Measurements from ENCODE around the gene MAPKAP1.

MAPKAP1 gene

DNA sequence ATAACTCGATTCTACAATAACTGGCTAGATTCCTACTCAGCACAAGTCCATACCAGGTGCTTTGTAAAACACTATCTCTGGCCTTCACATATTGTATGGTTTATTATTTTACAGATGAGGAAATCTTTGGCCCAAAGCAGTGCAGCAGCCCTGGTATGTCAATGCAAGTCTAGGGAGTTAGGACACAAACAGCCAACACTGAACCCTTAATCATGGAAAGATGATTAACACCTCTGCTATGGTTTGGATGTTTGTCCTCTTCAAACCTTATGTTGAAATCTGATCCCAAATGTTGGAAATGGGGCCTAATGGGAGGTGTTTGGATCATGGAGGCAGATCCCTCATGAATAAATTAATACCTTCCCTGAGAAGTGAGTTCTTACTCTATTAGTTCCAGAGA, 76.6 kb downstream of the MAPKAP1 start:
- DNase-seq = no peak
- in situ Hi-C loops (cut with HindIII; ENCODE audit: low pct_ligation_motif_present, low pct_unique_long_range_greater_than_20kb, low sequenced_read_pairs) = no loop called here

DNA sequence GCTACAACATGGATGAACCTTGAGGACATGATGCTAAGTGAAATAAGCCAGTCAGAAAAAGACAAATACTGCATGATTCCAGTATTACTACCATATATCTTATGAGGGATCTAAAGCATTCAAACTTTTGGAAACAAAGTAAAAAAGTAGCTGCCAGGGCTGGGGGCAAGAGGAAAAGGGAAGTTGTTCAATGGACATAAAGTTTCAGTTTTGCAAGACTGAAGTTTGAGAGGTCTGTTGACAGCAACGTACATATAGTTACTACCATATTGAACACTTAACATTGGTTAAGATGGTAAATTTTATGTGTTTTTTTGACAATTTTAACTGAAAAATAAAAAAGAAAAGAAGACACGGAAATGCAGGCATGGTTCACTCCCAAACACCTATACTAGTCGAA, 77.6 kb downstream of the MAPKAP1 start:
- in situ Hi-C loops (cut with HindIII; ENCODE audit: low pct_ligation_motif_present, low pct_unique_long_range_greater_than_20kb, low sequenced_read_pairs) = no loop called here
- no peak for DNase-seq

- in situ Hi-C loops (cut with HindIII; ENCODE audit: low pct_ligation_motif_present, low pct_unique_long_range_greater_than_20kb, low sequenced_read_pairs) = no loop called here
Measured at GRCh38 chr9:125626187-125626586, 80.8 kb downstream of the MAPKAP1 start.

GRCh38 chr9:125621170-125621569, 85.8 kb downstream of the MAPKAP1 start:
- in situ Hi-C loops (cut with HindIII; ENCODE audit: low pct_ligation_motif_present, low pct_unique_long_range_greater_than_20kb, low sequenced_read_pairs) = no loop called here
- no peak for DNase-seq

More at GRCh38 chr9:125626187-125626586, 80.8 kb downstream of the MAPKAP1 start:
- no peak for DNase-seq

- no peak for DNase-seq
- in situ Hi-C loops (cut with HindIII; ENCODE audit: low pct_ligation_motif_present, low pct_unique_long_range_greater_than_20kb, low sequenced_read_pairs) = no loop called here
Measured at GRCh38 chr9:125620216-125620615, 86.8 kb downstream of the MAPKAP1 start.

GRCh38 chr9:125617087-125617486, 89.9 kb downstream of the MAPKAP1 start:
- no peak for DNase-seq
- in situ Hi-C loops (cut with HindIII; ENCODE audit: low pct_ligation_motif_present, low pct_unique_long_range_greater_than_20kb, low sequenced_read_pairs) = no loop called here

DNA sequence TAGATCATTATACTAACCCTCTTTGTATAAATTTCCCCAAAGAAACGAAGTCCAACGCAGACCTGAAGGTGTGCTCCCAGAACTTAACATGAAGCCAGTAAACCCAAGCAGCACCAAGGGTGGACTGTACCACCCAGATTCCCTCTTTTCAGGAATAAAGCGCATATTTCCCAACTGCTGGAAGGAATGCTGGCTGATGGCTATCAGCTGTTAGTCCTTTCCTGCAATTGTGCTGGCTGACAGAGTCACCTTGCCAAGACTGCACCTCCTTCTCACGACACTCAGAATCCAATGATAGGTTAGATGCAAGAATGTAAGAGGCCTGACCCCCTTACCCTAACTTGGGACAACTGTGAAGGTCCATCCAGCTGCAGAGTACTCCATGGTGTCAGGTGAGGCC, 93.9 kb downstream of the MAPKAP1 start:
- no peak for DNase-seq
- in situ Hi-C loops (cut with HindIII; ENCODE audit: low pct_ligation_motif_present, low pct_unique_long_range_greater_than_20kb, low sequenced_read_pairs) = no loop called here

DNA sequence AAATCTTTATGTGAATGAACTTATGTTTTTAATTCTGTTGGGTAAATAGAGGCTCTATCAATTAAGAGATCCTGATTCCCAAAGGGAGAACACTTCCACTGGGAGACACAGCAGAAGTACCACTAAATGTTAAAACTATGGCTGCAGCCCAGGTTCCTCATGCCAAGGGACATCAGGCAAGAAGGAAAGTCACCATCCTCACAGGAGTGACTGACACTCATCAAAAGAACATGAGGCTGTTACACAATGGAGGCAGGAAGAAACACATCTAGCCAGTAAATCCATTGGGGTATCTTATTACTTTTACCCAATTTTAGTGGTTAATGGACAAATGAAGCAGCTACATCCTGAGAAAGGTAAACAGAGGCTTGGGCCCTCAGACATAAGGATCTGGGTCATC, 94.4 kb downstream of the MAPKAP1 start:
- no peak for DNase-seq
- in situ Hi-C loops (cut with HindIII; ENCODE audit: low pct_ligation_motif_present, low pct_unique_long_range_greater_than_20kb, low sequenced_read_pairs) = no loop called here

DNA sequence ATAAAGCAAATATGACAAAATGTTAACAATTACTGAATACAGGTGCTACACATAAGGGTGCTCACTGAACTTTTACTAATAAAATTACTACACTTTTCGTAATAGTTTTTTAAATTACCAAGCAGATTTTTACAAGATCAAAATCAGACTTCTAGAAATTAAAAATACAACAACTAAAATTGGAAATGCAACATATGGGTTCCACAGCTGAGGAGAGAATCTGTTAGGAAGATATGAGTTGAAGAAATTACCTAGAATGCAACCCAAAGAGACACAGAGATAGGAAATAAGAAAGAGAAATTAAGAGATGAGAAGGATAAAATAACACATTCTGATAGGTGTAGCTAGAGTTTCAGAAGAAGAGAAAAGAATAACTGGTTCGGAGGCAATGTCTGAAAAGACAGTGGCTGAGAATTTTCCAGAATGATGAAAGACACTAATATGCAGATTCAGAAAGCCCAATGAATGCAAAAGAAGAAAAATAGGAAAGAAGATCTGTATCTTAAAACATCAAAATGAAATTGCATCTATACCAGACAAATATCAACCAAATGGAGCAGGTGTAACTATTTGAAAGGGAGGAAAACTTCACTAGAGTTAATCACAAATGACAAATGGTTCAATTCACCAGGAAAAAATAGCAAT, 95.8 kb downstream of the MAPKAP1 start:
- no peak for DNase-seq
- in situ Hi-C loops (cut with HindIII; ENCODE audit: low pct_ligation_motif_present, low pct_unique_long_range_greater_than_20kb, low sequenced_read_pairs) = no loop called here

DNA sequence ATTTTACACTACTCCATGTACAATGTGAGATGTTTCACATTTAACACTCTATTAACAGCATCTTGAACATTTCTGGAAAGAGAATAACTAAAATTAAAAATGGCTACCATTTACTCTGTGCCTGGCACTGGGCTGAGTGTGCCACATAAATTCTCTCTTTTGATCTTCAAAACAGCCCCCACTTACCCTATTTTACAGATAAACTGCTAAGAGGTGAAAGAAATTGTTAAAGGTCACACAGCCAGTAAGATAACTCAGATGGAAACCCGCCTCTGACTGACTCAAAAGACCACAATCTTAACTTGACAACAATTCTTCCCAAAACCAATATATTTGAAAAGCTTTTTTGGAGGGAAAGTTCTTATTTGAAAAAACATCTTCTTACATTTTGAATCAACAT, 97.3 kb downstream of the MAPKAP1 start:
- in situ Hi-C loops (cut with HindIII; ENCODE audit: low pct_ligation_motif_present, low pct_unique_long_range_greater_than_20kb, low sequenced_read_pairs) = no loop called here
- DNase-seq = no peak

- no peak for DNase-seq
Measured at GRCh38 chr9:125608489-125609224, 98.4 kb downstream of the MAPKAP1 start.

GRCh38 chr9:125604196-125604595, 102.8 kb downstream of the MAPKAP1 start:
- in situ Hi-C loops (cut with HindIII; ENCODE audit: low pct_ligation_motif_present, low pct_unique_long_range_greater_than_20kb, low sequenced_read_pairs) = no loop called here
- no peak for DNase-seq

More at GRCh38 chr9:125608489-125609224, 98.4 kb downstream of the MAPKAP1 start:
- in situ Hi-C loops (cut with HindIII; ENCODE audit: low pct_ligation_motif_present, low pct_unique_long_range_greater_than_20kb, low sequenced_read_pairs) = no loop called here

GRCh38 chr9:125603478-125604021, 103.5 kb downstream of the MAPKAP1 start:
- no peak for DNase-seq
- in situ Hi-C loops (cut with HindIII; ENCODE audit: low pct_ligation_motif_present, low pct_unique_long_range_greater_than_20kb, low sequenced_read_pairs) = no loop called here

GRCh38 chr9:125601961-125602360, 105.0 kb downstream of the MAPKAP1 start:
- in situ Hi-C loops (cut with HindIII; ENCODE audit: low pct_ligation_motif_present, low pct_unique_long_range_greater_than_20kb, low sequenced_read_pairs) = no loop called here
- no peak for DNase-seq

DNA sequence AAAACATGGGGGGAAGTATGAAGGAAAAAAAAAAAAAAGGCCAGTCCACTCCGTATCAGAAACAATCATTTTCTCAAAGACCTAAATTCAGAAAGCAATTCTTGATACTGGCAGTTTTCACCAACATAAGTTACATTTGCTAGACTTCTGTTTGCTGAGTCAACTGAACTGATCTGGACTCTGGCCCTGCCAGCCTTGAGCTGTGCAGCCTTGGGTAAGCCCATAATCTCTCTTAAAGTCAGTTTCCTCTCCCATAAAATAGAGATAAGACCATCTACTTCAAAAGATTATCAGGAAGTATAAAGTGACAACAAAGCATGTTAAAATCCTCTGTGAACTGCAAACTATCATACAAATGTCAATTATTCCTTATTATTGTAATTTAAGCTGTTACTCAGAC, 106.8 kb downstream of the MAPKAP1 start:
- in situ Hi-C loops (cut with HindIII; ENCODE audit: low pct_ligation_motif_present, low pct_unique_long_range_greater_than_20kb, low sequenced_read_pairs) = no loop called here

DNA sequence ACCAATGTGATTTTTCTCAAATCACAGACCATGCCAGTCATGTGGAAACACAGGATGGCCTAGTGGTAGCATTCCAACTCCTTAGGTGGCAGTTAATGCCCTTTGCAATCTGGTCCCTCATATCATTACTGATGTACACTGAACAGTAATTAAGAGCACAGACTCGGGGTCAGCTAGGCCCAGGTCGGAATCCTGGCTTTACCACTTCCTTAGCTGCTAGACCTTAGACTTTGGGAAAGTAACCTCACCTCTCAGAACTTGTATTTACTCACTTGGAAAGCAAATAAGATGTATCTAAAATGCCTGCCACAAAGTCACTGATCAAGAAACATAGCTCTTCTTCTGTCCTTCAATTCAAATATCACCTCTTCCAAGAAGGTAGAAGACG, 112.8 kb downstream of the MAPKAP1 start:
- in situ Hi-C loops (cut with HindIII; ENCODE audit: low pct_ligation_motif_present, low pct_unique_long_range_greater_than_20kb, low sequenced_read_pairs) = no loop called here
- no peak for DNase-seq

More for the DNA sequence above, 106.8 kb downstream of the MAPKAP1 start:
- no peak for DNase-seq

DNA sequence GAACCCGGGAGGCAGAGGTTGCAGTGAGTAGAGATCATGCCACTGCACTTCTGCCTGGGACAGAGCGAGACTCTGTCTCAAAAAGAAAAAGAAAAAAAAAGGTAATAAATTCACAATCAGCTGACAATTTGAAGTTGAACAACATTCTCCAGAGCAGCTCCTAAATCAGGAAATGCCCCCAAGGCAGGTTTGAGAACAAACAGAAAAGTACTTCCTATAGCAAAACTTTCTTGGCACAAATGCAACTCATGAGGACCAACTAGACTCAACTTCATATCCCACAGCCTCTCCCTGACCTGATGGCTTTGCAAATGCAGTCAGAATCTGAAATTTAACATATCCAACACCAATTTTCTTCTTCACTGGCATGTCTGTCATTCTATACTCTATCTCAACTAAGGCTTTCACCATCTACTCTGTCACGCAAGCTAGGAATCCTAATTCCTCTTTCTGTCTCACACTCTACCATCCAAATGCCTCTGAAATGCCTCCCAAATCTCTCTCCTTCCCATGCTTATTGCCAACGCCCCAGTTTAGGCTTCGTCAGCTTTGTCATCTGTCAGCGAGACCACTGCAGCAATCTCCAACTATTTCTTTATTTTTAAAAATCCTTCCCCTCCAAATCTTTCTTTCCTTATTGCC, 113.3 kb downstream of the MAPKAP1 start:
- DNase-seq = no peak
- in situ Hi-C loops (cut with HindIII; ENCODE audit: low pct_ligation_motif_present, low pct_unique_long_range_greater_than_20kb, low sequenced_read_pairs) = no loop called here

- no peak for DNase-seq
- in situ Hi-C loops (cut with HindIII; ENCODE audit: low pct_ligation_motif_present, low pct_unique_long_range_greater_than_20kb, low sequenced_read_pairs) = no loop called here
Measured at GRCh38 chr9:125591888-125592287, 115.1 kb downstream of the MAPKAP1 start.

GRCh38 chr9:125591245-125591644, 115.8 kb downstream of the MAPKAP1 start:
- DNase-seq = no peak
- in situ Hi-C loops (cut with HindIII; ENCODE audit: low pct_ligation_motif_present, low pct_unique_long_range_greater_than_20kb, low sequenced_read_pairs) = no loop called here

All from ACHN (cell line).